Sigmoid colon (tissue), 7 donors: ENCODE results near the gene SLC25A38. TPM values are rescaled to one million over a fixed set of nuclear protein-coding genes. Genes with fewer than 3 reads are reported as not detected.
A peak's percentile ranks its signal among the peaks of the same experiment; 100 is the strongest.

Experiments
- DNase-seq: peaks from one replicate; pipeline ENCODE4 v3.0.0-alpha.2; 2019
- H3K27ac ChIP-seq, 4 donors: fragments of 200-600 bp; sonication (generic); one replicate each; pipeline ENCODE4 v1.5.1; 2016 to 2019; ENCODE audit warnings: mild to moderate bottlenecking in 1 of 4
- H3K27me3 ChIP-seq, 3 donors: fragments of 200-600 bp; sonication (generic); one replicate each; pipeline ENCODE4 v1.5.1; 2019; ENCODE audit warnings: mild to moderate bottlenecking in 1 of 3
- H3K36me3 ChIP-seq, 4 donors: fragments of 200-600 bp; sonication (generic); one replicate each; pipeline ENCODE4 v1.5.1; 2016 to 2019
- H3K4me1 ChIP-seq, 4 donors: fragments of 200-600 bp; sonication (generic); one replicate each; pipeline ENCODE4 v1.5.1; 2017 to 2019
- H3K4me3 ChIP-seq, 4 donors: fragments of 200-600 bp; sonication (generic); one replicate each; pipeline ENCODE4 v1.5.1; 2017 to 2019; ENCODE audit warnings: mild to moderate bottlenecking in 2 of 4, moderate library complexity in 1 of 4
- H3K9me3 ChIP-seq, 4 donors: fragments of 200-600 bp in 3 of 4; sonication (generic) in 3 of 4; one replicate each; pipeline versions ENCODE4 v1.5.1 to v1.6.1; 2013 to 2019
- CTCF ChIP-seq, 4 experiments: fragments of 450-650 bp in 3 of 4; fragments of 200-600 bp in 1 of 4; IDR thresholded peaks; one replicate each; pipeline ENCODE4 v1.5.1; 2016 to 2019; ENCODE audit warnings: antibody characterized with exemption in 4 of 4, mild to moderate bottlenecking in 3 of 4, moderate library complexity in 2 of 4
- EP300 ChIP-seq, 4 donors: sonication (generic); formaldehyde crosslinking; IDR thresholded peaks; one replicate each; pipeline ENCODE4 v1.6.1; 2017; ENCODE audit warnings: antibody characterized with exemption in 4 of 4
- POLR2A ChIP-seq, 2 donors: fragments of 450-650 bp; IDR thresholded peaks; one replicate each; pipeline ENCODE4 v1.6.1; 2016; ENCODE audit warnings: antibody characterized with exemption in 2 of 2, mild to moderate bottlenecking in 2 of 2, moderate library complexity in 2 of 2
- POLR2AphosphoS5 ChIP-seq, 4 donors: sonication (generic); formaldehyde crosslinking; IDR thresholded peaks; one replicate each; pipeline ENCODE4 v1.6.1; 2017; ENCODE audit warnings: antibody characterized with exemption in 4 of 4
- WGBS, 2 donors: extraction: QIAGEN DNeasy Blood & Tissue Kit; methylation state at CpG; one replicate each; pipeline ENCODE4 v1.1.7; 2013; 5-methylcytosine and 5-hydroxymethylcytosine counted together
- intact Hi-C: fragments of 100-400 bp; cut with DNase I; formaldehyde crosslinking; loops from one replicate; pipeline ENCODE4 v1.15.1; 2023
- polyA plus RNA-seq, 3 donors: library from polyadenylated mRNA; stranded (reverse); fragments of 200-250 nt; gene quantifications; one replicate each; pipeline ENCODE4 v1.2.3, GENCODE V29; 2013
- total RNA-seq, 4 donors: library from RNA; depleted of rRNA; stranded (reverse); fragments of >200 nt; gene quantifications; one replicate each; pipeline ENCODE4 v1.1.0, GENCODE V29; 2016
- donor health status: healthy with polysubstance abuse.
- donor health status: Bipolar disorder and iron deficiency.
- donor health status: healthy.

The SLC25A38 gene
- total and polyA plus RNA-seq, 7 donors = 25.8 to 39.0 (median 32.6) TPM

GRCh38 chr3:39405687-39406367, 22.7 kb downstream of the SLC25A38 start:
- 68 to 76% methylated on average over 13 of the region's 13 CpGs for WGBS, 2 donors
- H3K27ac ChIP-seq = peak overlapping the region; percentile 78 to 85 (median 81)
- peaks cover 6 to 30% (median 10%) of the 10 kb centered on the region in 4 donors for H3K36me3 ChIP-seq
- intact Hi-C loops = loop anchor here (1.0 kb wide), 1 partner anchor 22 kb away; no protein-coding TSS in a partner anchor
- no peaks in the 10 kb centered on the region for H3K27me3 ChIP-seq
- H3K4me3 ChIP-seq = peak overlapping the region; percentile 63 to 83 (median 69)
- no peaks in the 10 kb centered on the region for H3K9me3 ChIP-seq
- no peak for TF ChIP-seq EP300 (IDR thresholded peaks at IDR 0.05)
- no peak for TF ChIP-seq POLR2AphosphoS5 (IDR thresholded peaks at IDR 0.05)
- no peak for TF ChIP-seq POLR2A (IDR thresholded peaks at IDR 0.05)
- no peak for TF ChIP-seq CTCF (IDR thresholded peaks at IDR 0.05)
- H3K4me1 ChIP-seq = peaks cover 0 to 26% (median 16%) of the 10 kb centered on the region in 4 donors
- no peak for DNase-seq

GRCh38 chr3:39406368-39407258, 23.4 kb downstream of the SLC25A38 start, which contains the start of gene RPSA:
Gene RPSA (plus strand): TSS chr3:39406720. CDS start chr3:39407654, 934 bp downstream.
- Histone ChIP-seq H3K4me3 (peak within 1 kb of the TSS; percentile 63 to 83 (median 69)), H3K9me3 (no peaks in the 10 kb centered on the region), H3K27me3 (no peaks in the 10 kb centered on the region), H3K4me1 (peaks cover 0 to 26% (median 16%) of the 10 kb centered on the region in 4 donors), H3K27ac (peak within 1 kb of the TSS; percentile 78 to 85 (median 81)), H3K36me3 (peaks cover 10 to 38% (median 18%) of the 10 kb centered on the region in 4 donors)
- TF ChIP-seq EP300 (IDR thresholded peaks at IDR 0.05) = no peak
- TF ChIP-seq POLR2AphosphoS5 (IDR thresholded peaks at IDR 0.05) = peak; percentile 94 to 99 (median 98)
- TF ChIP-seq POLR2A (IDR thresholded peaks at IDR 0.05) = peak; percentile 95 to 96
- peak in 3 of 4 experiments; percentile 13 to 36 (median 27) for TF ChIP-seq CTCF (IDR thresholded peaks at IDR 0.05)
- intact Hi-C loops = loop anchor here (1.0 kb wide), 1 partner anchor 22 kb away; no protein-coding TSS in a partner anchor
- 0 to 1% methylated on average over 63 of the region's 63 CpGs for WGBS, 2 donors
- DNase-seq = peak; percentile 98

- intact Hi-C loops = no loop called here
- TF ChIP-seq POLR2A (IDR thresholded peaks at IDR 0.05) (no peak), EP300 (IDR thresholded peaks at IDR 0.05) (no peak), POLR2AphosphoS5 (IDR thresholded peaks at IDR 0.05) (no peak), CTCF (IDR thresholded peaks at IDR 0.05) (no peak)
- Histone ChIP-seq H3K9me3 (no peaks in the 10 kb centered on the region), H3K36me3 (peaks cover 10 to 44% (median 24%) of the 10 kb centered on the region in 4 donors), H3K27ac (peak overlapping the region; percentile 78 to 85 (median 81)), H3K4me1 (peaks cover 0 to 26% (median 16%) of the 10 kb centered on the region in 4 donors), H3K27me3 (no peaks in the 10 kb centered on the region), H3K4me3 (peak overlapping the region; percentile 63 to 83 (median 69))
- no peak for DNase-seq
- WGBS, 2 donors = 1 to 8% methylated on average over 9 of the region's 9 CpGs
Observed at GRCh38 chr3:39407259-39407629, 24.1 kb downstream of the SLC25A38 start.

GRCh38 chr3:39407773-39408492, 24.8 kb downstream of the SLC25A38 start:
- peak overlapping the region in 3 of 4 donors; percentile 63 to 83 (median 75) for H3K4me3 ChIP-seq
- no peak for TF ChIP-seq CTCF (IDR thresholded peaks at IDR 0.05)
- no peak for TF ChIP-seq EP300 (IDR thresholded peaks at IDR 0.05)
- TF ChIP-seq POLR2AphosphoS5 (IDR thresholded peaks at IDR 0.05) = no peak
- no peak for TF ChIP-seq POLR2A (IDR thresholded peaks at IDR 0.05)
- intact Hi-C loops = loop anchor here (2.0 kb wide), 1 partner anchor 299 kb away; no protein-coding TSS in a partner anchor
- peaks cover 0 to 26% (median 16%) of the 10 kb centered on the region in 4 donors for H3K4me1 ChIP-seq
- peaks cover 16 to 51% (median 31%) of the 10 kb centered on the region in 4 donors for H3K36me3 ChIP-seq
- H3K27me3 ChIP-seq = no peaks in the 10 kb centered on the region
- WGBS, 2 donors = 50 to 64% methylated on average over 6 of the region's 6 CpGs
- no peaks in the 10 kb centered on the region for H3K9me3 ChIP-seq
- peak overlapping the region in 2 of 4 donors; percentile 82 to 85 for H3K27ac ChIP-seq
- DNase-seq = no peak
